GM12872 (cell line): ENCODE measurements around the gene ST7.

Source experiments
- CTCF ChIP-seq: IDR thresholded peaks from 3 replicates; pipeline ENCODE4 v1.5.1; 2011; ENCODE audit warnings: low read depth, mild to moderate bottlenecking, low read length, moderate library complexity; ENCODE audit not compliant: insufficient read depth

Gene ST7

GRCh38 chr7:116957874-116958273 is 4.6 kb downstream of the ST7 start:
- no peak for TF ChIP-seq CTCF

- TF ChIP-seq CTCF: no peak
These were observed 9.9 kb downstream of the ST7 start for GRCh38 chr7:116963234-116963633.

GRCh38 chr7:116966601-116967000 is 13.3 kb downstream of the ST7 start:
- no peak for TF ChIP-seq CTCF

- no peak for TF ChIP-seq CTCF
These were observed 14.1 kb downstream of the ST7 start for GRCh38 chr7:116967254-116967922.

- no peak for TF ChIP-seq CTCF
These were observed 14.7 kb downstream of the ST7 start for GRCh38 chr7:116967983-116968382.

GRCh38 chr7:116968631-116969030 is 15.3 kb downstream of the ST7 start:
- TF ChIP-seq CTCF: no peak

- TF ChIP-seq CTCF: no peak
These were observed 16.1 kb downstream of the ST7 start for GRCh38 chr7:116969371-116969902.
